Measurements from ENCODE around the gene WFS1. TPM values are rescaled to one million over a fixed set of nuclear protein-coding genes. Genes with fewer than 3 reads are reported as not detected.

WFS1 gene
- total and polyA plus RNA-seq, 2 of the 8 experiments (the other 6 are each of a cell fraction or from before 2014, with no cell fraction given), result 29.1 to 43.1 TPM

DNA sequence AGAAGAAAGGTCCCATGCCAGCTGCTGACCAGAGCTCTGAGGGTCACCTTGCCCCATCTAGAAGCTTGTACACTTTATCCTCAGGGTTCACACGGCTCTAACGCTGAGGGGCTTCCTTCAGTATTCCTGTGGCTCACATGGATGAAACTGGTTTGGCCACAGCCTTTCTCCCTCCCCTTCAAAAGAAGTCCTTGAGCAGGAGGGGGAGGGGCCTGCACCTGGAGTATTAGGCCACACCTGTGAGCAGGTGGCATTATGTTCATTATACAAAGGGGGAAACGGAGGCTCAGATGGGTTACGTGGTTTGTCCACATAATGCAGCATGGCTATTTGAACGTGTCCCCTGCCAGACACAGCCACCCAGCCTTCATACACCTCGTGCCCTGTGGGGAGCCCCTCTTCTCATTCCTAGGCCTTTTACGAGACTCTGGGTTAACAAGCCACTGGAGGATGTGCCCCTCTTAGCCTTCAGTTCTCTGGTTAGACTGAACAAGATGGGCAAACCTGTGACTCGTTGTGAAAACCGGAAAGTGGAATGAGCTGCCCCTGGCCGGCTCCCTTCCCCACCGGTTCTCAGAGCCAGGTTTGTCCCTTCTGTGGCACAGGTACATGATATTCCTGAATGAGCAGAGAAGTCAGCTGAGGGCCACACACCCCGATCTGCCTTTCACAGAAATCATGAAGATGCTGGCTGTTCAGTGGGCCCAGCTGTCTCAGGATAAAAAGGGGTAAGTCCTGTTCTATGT, 42.1 kb upstream of the WFS1 start (continued):
- TF ChIP-seq, protein P1, sequence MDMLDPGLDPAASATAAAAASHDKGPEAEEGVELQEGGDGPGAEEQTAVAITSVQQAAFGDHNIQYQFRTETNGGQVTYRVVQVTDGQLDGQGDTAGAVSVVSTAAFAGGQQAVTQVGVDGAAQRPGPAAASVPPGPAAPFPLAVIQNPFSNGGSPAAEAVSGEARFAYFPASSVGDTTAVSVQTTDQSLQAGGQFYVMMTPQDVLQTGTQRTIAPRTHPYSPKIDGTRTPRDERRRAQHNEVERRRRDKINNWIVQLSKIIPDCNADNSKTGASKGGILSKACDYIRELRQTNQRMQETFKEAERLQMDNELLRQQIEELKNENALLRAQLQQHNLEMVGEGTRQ (IDR thresholded peaks at IDR 0.05; ENCODE audit: low read length), result no peak
- TF ChIP-seq BRCA1 (IDR thresholded peaks at IDR 0.05; ENCODE audit: low read depth, low read length), result no peak
- no peak for TF ChIP-seq RXRA (IDR thresholded peaks at IDR 0.05; ENCODE audit: insufficient read depth, low read depth, low read length)
- TF ChIP-seq PHF8 (conservative IDR thresholded peaks at IDR 0.05; ENCODE audit: low read depth, low read length), result no peak
- TF ChIP-seq POLR2A (IDR thresholded peaks at IDR 0.05; ENCODE audit: control extremely low read depth in 1 of 2, low read depth in 2 of 2, low read length in 2 of 2), result no peak
